OCI-LY7 (cell line): ENCODE measurements around the gene FKBP1A.

Source experiments
- CTCF ChIP-seq: fragments of 200-600 bp; sonication (generic); conservative IDR thresholded peaks from 2 replicates; pipeline ENCODE4 v1.5.1; 2014; ENCODE audit warnings: mild to moderate bottlenecking, antibody characterized with exemption, low read length, moderate library complexity, mixed read lengths
- EZH2phosphoT487 ChIP-seq: fragments of 200-600 bp; sonication (generic); IDR thresholded peaks from 2 replicates; pipeline ENCODE4 v1.6.1; 2018; ENCODE audit warnings: low read depth, borderline replicate concordance, mild to moderate bottlenecking, mixed run types, antibody characterized with exemption, low read length, moderate library complexity, mixed read lengths

GRCh38 chr20:1392693-1393506, at the start of gene FKBP1A:
- TF ChIP-seq CTCF (no peak), EZH2phosphoT487 (no peak)
